ENCODE measurements around the gene OR4C45. TPM values are rescaled to one million over a fixed set of nuclear protein-coding genes. Genes with fewer than 3 reads are reported as not detected.
"Not testable (repeated sequence)": the region's sequence is repeated elsewhere in the genome, so short reads cannot be mapped to it uniquely, and the experiment has no call there.

Gene OR4C45
- total and polyA plus RNA-seq, 3 donors from 2014 or later = not detected

GRCh38 chr11:50077526-50077925, 44.9 kb downstream of the OR4C45 start:
- 73 to 85% methylated on average over 5 of the region's 5 CpGs for WGBS, 2 donors
- H3K9me3 ChIP-seq = no peaks in the 10 kb centered on the region

DNA sequence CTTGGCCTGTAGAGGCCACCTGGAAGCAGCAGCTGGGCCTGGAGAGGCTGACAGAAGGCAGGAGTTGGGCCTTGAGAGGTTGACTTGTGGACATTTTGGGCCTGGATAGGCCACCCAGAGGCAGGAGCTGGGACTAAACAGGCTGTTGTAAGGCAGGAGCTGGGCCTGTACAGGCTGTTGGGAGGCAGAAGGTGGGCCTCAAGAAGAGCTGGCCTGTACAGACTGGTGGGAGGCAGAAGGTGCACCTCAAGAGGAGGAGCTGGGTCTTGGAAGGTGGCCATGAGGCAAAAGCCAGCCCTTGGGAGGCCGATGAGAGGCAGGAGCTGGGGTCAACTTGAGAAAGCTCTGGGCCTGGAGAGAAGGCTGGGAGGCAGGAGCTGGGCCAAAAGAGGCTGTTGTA, 45.3 kb downstream of the OR4C45 start:
- DNase-seq = no peak
- no peaks in the 10 kb centered on the region for H3K4me1 ChIP-seq
- H3K36me3 ChIP-seq (ENCODE audit: low read depth, missing control alignments) = no peaks in the 10 kb centered on the region
- TF ChIP-seq, protein P1, sequence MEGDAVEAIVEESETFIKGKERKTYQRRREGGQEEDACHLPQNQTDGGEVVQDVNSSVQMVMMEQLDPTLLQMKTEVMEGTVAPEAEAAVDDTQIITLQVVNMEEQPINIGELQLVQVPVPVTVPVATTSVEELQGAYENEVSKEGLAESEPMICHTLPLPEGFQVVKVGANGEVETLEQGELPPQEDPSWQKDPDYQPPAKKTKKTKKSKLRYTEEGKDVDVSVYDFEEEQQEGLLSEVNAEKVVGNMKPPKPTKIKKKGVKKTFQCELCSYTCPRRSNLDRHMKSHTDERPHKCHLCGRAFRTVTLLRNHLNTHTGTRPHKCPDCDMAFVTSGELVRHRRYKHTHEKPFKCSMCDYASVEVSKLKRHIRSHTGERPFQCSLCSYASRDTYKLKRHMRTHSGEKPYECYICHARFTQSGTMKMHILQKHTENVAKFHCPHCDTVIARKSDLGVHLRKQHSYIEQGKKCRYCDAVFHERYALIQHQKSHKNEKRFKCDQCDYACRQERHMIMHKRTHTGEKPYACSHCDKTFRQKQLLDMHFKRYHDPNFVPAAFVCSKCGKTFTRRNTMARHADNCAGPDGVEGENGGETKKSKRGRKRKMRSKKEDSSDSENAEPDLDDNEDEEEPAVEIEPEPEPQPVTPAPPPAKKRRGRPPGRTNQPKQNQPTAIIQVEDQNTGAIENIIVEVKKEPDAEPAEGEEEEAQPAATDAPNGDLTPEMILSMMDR (IDR thresholded peaks at IDR 0.05) = no peak
- no peak for TF ChIP-seq POLR2A (IDR thresholded peaks at IDR 0.05)
- H3K9me3 ChIP-seq = no peaks in the 10 kb centered on the region
- no peaks in the 10 kb centered on the region for H3K27me3 ChIP-seq
- intact Hi-C loops (cut with DNase I; ENCODE audit: low total_unique reads) = no loop called here
- H3K27ac ChIP-seq = no peak overlapping the region
- 64 to 75% methylated on average over 1 of the region's 1 CpG for WGBS, 2 donors
- no peak overlapping the region for H3K4me3 ChIP-seq

More at GRCh38 chr11:50077526-50077925, 44.9 kb downstream of the OR4C45 start:
- DNase-seq = no peak
- intact Hi-C loops (cut with DNase I; ENCODE audit: low total_unique reads) = no loop called here
- Histone ChIP-seq H3K36me3 (ENCODE audit: low read depth, missing control alignments) (no peaks in the 10 kb centered on the region), H3K27ac (no peak overlapping the region), H3K4me1 (no peaks in the 10 kb centered on the region), H3K27me3 (no peaks in the 10 kb centered on the region), H3K4me3 (no peak overlapping the region)
- TF ChIP-seq, protein P1 (IDR thresholded peaks at IDR 0.05) = no peak
- no peak for TF ChIP-seq POLR2A (IDR thresholded peaks at IDR 0.05)

GRCh38 chr11:50078946-50079345, 46.3 kb downstream of the OR4C45 start:
- not testable (repeated sequence) for H3K9me3 ChIP-seq

DNA sequence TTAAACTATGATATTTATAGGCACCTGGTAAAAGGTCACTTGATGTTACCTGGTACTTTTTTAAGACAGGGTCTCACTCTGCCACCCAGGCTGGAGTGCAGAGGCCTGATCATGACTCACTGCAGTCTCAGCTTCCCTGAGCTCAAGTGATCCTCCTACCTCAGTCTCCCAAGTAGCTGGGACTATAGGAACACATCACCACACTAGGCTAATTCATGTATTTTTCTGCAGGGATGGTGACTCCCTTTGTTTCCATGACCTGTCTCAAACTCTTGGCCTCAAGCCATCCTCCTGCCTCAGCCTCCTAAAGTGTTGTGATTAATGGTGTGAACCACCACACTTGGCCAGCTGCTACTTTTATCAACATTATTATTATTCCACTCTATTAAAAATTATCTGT, 47.6 kb downstream of the OR4C45 start:
- intact Hi-C loops (cut with DNase I; ENCODE audit: low total_unique reads) = no loop called here
- no peaks in the 10 kb centered on the region for H3K27me3 ChIP-seq
- no peaks in the 10 kb centered on the region for H3K4me1 ChIP-seq
- H3K36me3 ChIP-seq (ENCODE audit: low read depth, missing control alignments) = no peaks in the 10 kb centered on the region
- H3K4me3 ChIP-seq = no peak overlapping the region
- no peak overlapping the region for H3K27ac ChIP-seq
- H3K9me3 ChIP-seq = no peaks in the 10 kb centered on the region
- no peak for TF ChIP-seq POLR2A (IDR thresholded peaks at IDR 0.05)
- TF ChIP-seq, protein P1 (IDR thresholded peaks at IDR 0.05) = no peak
- DNase-seq = no peak

More at GRCh38 chr11:50078946-50079345, 46.3 kb downstream of the OR4C45 start:
- H3K4me3 ChIP-seq; H3K27me3 ChIP-seq; intact Hi-C loops (cut with DNase I; ENCODE audit: low total_unique reads); H3K36me3 ChIP-seq (ENCODE audit: low read depth, missing control alignments); H3K4me1 ChIP-seq; H3K27ac ChIP-seq; DNase-seq: not testable (repeated sequence)

Other genes starting within 250 kb of the OR4C45 start
- not detected for gene OR4C13, start 80.5 kb upstream of the OR4C45 start, total RNA-seq
- gene OR4C13, start 80.5 kb upstream of the OR4C45 start, polyA plus RNA-seq (ENCODE audit: insufficient read depth, low read depth, low replicate concordance) = not detected
- gene OR4C12, start 50.3 kb upstream of the OR4C45 start, total RNA-seq = under 1 TPM in 1 of 2 donors, not detected in 1; 0.56 TPM
- gene OR4C12, start 50.3 kb upstream of the OR4C45 start, polyA plus RNA-seq (ENCODE audit: insufficient read depth, low read depth, low replicate concordance) = not detected